PC-3 (cell line): ENCODE measurements around the gene FZR1. TPM values are rescaled to one million over a fixed set of nuclear protein-coding genes. Genes with fewer than 3 reads are reported as not detected.

Experiments used
- ATAC-seq: fragments of 200-7000 bp; cut with Tn5 transposase; 2 replicates; pipeline ENCODE4 v1.9.1; 2020; ENCODE audit warnings: mild to moderate bottlenecking, moderate library complexity
- Bru-seq: library from RNA; stranded (reverse); fragments of 400-500 nt; gene quantifications from one replicate; lab custom pipeline; 2021; lab: Mats Ljungman, UMichigan
- BruChase-seq, 2 experiments: library from RNA; stranded (reverse); fragments of 400-500 nt; gene quantifications; one replicate each; lab custom pipeline; 2021; lab: Mats Ljungman, UMichigan
- BruUV-seq: library from RNA; stranded (reverse); fragments of 400-500 nt; replicated peaks from 2 replicates; lab custom pipeline; 2021; lab: Mats Ljungman, UMichigan
- CTCF ChIA-PET: fragments of 300-600 bp; sonication (Branson Sonifier 250); formaldehyde crosslinking; loops from one replicate; lab custom pipeline; 2022; ENCODE audit warnings: antibody characterized with exemption; lab: Charles Lee
- POLR2A ChIA-PET: fragments of 300-600 bp; sonication (Branson Sonifier 250); formaldehyde crosslinking; loops from one replicate; lab custom pipeline; 2022; ENCODE audit warnings: antibody characterized with exemption; ENCODE audit not compliant: unreplicated experiment; lab: Charles Lee
- DNase-seq: peaks from one replicate; pipeline ENCODE4 v3.0.0-alpha.2; 2015
- H2AFZ ChIP-seq: fragments of 300-600 bp; sonication (generic); 2 replicates; pipeline ENCODE4 v1.6.0; 2016; ENCODE audit warnings: antibody characterized with exemption, low read length
- H3F3A ChIP-seq: fragments of 300-600 bp; sonication (generic); one replicate; pipeline ENCODE4 v1.6.0; 2017; ENCODE audit warnings: antibody characterized with exemption, low read length, control low read depth, mild to moderate bottlenecking; ENCODE audit not compliant: unreplicated experiment
- H3K27ac ChIP-seq: fragments of 300-600 bp; sonication (generic); 2 replicates; pipeline ENCODE4 v1.5.1; 2016; ENCODE audit warnings: mild to moderate bottlenecking, low read length
- H3K27me3 ChIP-seq: fragments of 300-600 bp; sonication (generic); 2 replicates; pipeline ENCODE4 v1.6.1; 2016; ENCODE audit warnings: low read length, mixed read lengths
- H3K36me3 ChIP-seq: fragments of 300-600 bp; sonication (generic); 2 replicates; pipeline ENCODE4 v1.6.1; 2016; ENCODE audit warnings: low read depth, mixed run types, low read length, mixed read lengths
- H3K4me1 ChIP-seq: fragments of 300-600 bp; sonication (generic); 2 replicates; pipeline ENCODE4 v1.5.1; 2016; ENCODE audit warnings: low read length; ENCODE audit not compliant: insufficient read depth
- H3K4me2 ChIP-seq: fragments of 300-600 bp; sonication (generic); 2 replicates; pipeline ENCODE4 v1.6.0; 2016; ENCODE audit warnings: low read length
- H3K4me3 ChIP-seq: fragments of 300-600 bp; sonication (generic); 2 replicates; pipeline ENCODE4 v1.5.1; 2016; ENCODE audit warnings: mild to moderate bottlenecking, low read length, mixed read lengths
- H3K79me2 ChIP-seq: fragments of 300-600 bp; sonication (generic); 2 replicates; pipeline ENCODE4 v1.6.1; 2017; ENCODE audit warnings: low read length, mixed read lengths
- H3K9ac ChIP-seq: fragments of 300-600 bp; sonication (generic); 2 replicates; pipeline ENCODE4 v1.6.0; 2016; ENCODE audit warnings: mild to moderate bottlenecking, low read length
- H3K9me2 ChIP-seq: fragments of 300-600 bp; sonication (generic); replicated peaks from 2 replicates; pipeline ENCODE4 v1.6.1; 2016; ENCODE audit warnings: mixed run types, low read length, mixed read lengths
- H3K9me3 ChIP-seq: fragments of 300-600 bp; sonication (generic); 2 replicates; pipeline ENCODE4 v1.6.1; 2016; ENCODE audit warnings: low read length, mixed read lengths
- H4K20me1 ChIP-seq: fragments of 300-600 bp; sonication (generic); 2 replicates; pipeline ENCODE4 v1.6.1; 2016; ENCODE audit warnings: low read length, mixed read lengths
- CTCF ChIP-seq: fragments of 300-600 bp; sonication (generic); conservative IDR thresholded peaks from 2 replicates; pipeline ENCODE4 v1.5.1; 2017; ENCODE audit warnings: antibody characterized with exemption, low read depth, mild to moderate bottlenecking, low read length
- EZH2 ChIP-seq: fragments of 300-600 bp; sonication (generic); IDR thresholded peaks from one replicate; pipeline ENCODE4 v1.6.1; 2017; ENCODE audit warnings: antibody characterized with exemption, mild to moderate bottlenecking, low read length; ENCODE audit not compliant: unreplicated experiment
- EZH2phosphoT487 ChIP-seq: fragments of 300-600 bp; sonication (generic); IDR thresholded peaks from 2 replicates; pipeline ENCODE4 v1.6.1; 2018; ENCODE audit warnings: mild to moderate bottlenecking, antibody characterized with exemption, low read length, borderline replicate concordance
- intact Hi-C: fragments of 100-400 bp; cut with micrococcal nuclease; formaldehyde crosslinking; loops from 2 replicates; pipeline ENCODE4 v1.9.0; 2023
- long read RNA-seq: library from polyadenylated mRNA; unstranded; transcript quantifications from one replicate; pipeline ENCODE4 v2.0.0, GENCODE V29; 2021; ENCODE audit not compliant: unreplicated experiment
- total RNA-seq: library from RNA; depleted of rRNA; stranded (reverse); fragments of >200 nt; gene quantifications from 2 replicates; pipeline ENCODE4 v1.2.3, GENCODE V29; 2014; rRNA removed

The FZR1 gene
- 53.6 and 77.9 TPM in 2 replicates for total RNA-seq
- percentile 52 among the genes with signal in this experiment for Bru-seq, nascent RNA
- BruChase-seq, experiment 1, labeled RNA remaining after a 6-hour chase, result percentile 68 among the genes with signal in this experiment
- percentile 65 among the genes with signal in this experiment for BruChase-seq, experiment 2, labeled RNA remaining after a 2-hour chase
- long read RNA-seq, full-length matches to known transcripts, result 53 of 111 reads
- long read RNA-seq, partial matches to known transcripts, result 13 of 111 reads
- long read RNA-seq, other reads (novel, unspliced or antisense), result 45 of 111 reads

GRCh38 chr19:3505598-3506383 lies at the start of gene FZR1:
FZR1 (plus strand) TSS chr19:3506311; CDS start chr19:3522990, 16,679 bp downstream.
- H3K36me3 ChIP-seq, result no peaks in the 10 kb centered on the region; the same call in 1 of the 2 replicates
- peak within 1 kb of the TSS; percentile 91 for H3K4me3 ChIP-seq
- no peaks in the 10 kb centered on the region for H3K9me3 ChIP-seq
- peak within 1 kb of the TSS; percentile 76 for H2AFZ ChIP-seq
- ChIA-PET POLR2A (no interaction called here), CTCF (no interaction called here)
- no peaks in the 10 kb centered on the region for H3K27me3 ChIP-seq
- ATAC-seq (peak; percentile 87), DNase-seq (peak; percentile 96)
- 0 out of 2 replicates have a peak, but pooled peaks cover 9% of the 10 kb centered on the region for H4K20me1 ChIP-seq
- H3K9me2 ChIP-seq, result no peaks in the 10 kb centered on the region
- peaks cover 26% of the 10 kb centered on the region for H3K4me1 ChIP-seq
- H3F3A ChIP-seq, result no peaks in the 10 kb centered on the region
- peak within 1 kb of the TSS; percentile 64 for H3K27ac ChIP-seq
- H3K9ac ChIP-seq, result peak within 1 kb of the TSS; percentile 92
- peak within 1 kb of the TSS; percentile 81 for H3K4me2 ChIP-seq
- TSS peak; percentile 96 for BruUV-seq
- H3K79me2 ChIP-seq, result peaks cover 46% of the 10 kb centered on the region
- intact Hi-C loops, result no loop called here
- TF ChIP-seq CTCF (no peak), EZH2 (no peak), EZH2phosphoT487 (no peak)

- ChIA-PET CTCF (no interaction called here), POLR2A (no interaction called here)
- no peak overlapping the region for H3K27ac ChIP-seq
- peaks cover 5% of the 10 kb centered on the region; the same call in 1 of the 2 replicates for H3K36me3 ChIP-seq
- no peaks in the 10 kb centered on the region for H4K20me1 ChIP-seq
- H3K9ac ChIP-seq, result no peak overlapping the region
- intact Hi-C loops, result no loop called here
- no peak for DNase-seq
- no peaks in the 10 kb centered on the region for H3K9me3 ChIP-seq
- no peak overlapping the region for H3K4me3 ChIP-seq
- H2AFZ ChIP-seq, result no peak overlapping the region
- H3K4me1 ChIP-seq, result no peaks in the 10 kb centered on the region
- no peaks in the 10 kb centered on the region for H3K79me2 ChIP-seq
- H3K4me2 ChIP-seq, result no peak overlapping the region
- no TSS peak for BruUV-seq
- no peak for TF ChIP-seq EZH2
- TF ChIP-seq CTCF, result no peak
- TF ChIP-seq EZH2phosphoT487, result no peak
- no peaks in the 10 kb centered on the region for H3F3A ChIP-seq
- no peaks in the 10 kb centered on the region for H3K27me3 ChIP-seq
- no peak for ATAC-seq
- no peaks in the 10 kb centered on the region for H3K9me2 ChIP-seq
Observed at GRCh38 chr19:3456925-3457527, 49.1 kb upstream of the FZR1 start.
